ENCODE data around the gene TOX3.

Gene TOX3

DNA sequence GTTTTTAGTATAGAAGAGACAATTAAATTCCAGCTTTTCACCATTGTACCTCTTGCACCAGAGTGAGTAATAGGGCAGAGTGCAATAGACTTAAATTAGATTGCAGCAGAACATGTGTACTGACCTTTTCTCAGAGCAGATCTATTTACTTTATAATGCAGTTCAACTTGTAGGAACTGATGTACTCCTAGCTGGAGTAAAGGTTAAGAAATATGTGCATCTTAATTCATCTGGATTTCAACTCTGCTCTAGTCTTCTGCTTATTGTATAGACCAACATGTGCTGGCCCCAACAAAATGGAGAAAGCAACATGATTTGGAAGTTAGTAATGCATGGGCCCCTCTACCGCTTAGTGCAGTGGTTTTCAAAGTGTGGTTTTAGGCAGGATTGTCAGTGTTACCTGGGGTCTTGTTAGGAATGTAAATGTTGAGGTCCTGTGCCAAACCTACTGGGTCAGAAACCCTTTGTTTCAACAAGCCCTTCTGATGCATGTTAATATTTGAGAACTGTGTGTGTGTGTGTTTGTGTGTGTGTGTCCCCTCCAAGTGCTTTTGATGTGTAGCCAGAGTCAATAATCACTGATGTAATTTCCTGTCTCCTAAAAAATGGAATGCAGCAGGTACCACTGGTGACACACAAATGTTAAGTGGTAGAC is 138.6 kb downstream of the TOX3 start:
- Histone ChIP-seq H3K4me1 (ENCODE audit: control insufficient read depth, insufficient read depth, low read length) (no peaks in the 10 kb centered on the region), H3K36me3 (ENCODE audit: control insufficient read depth, insufficient read depth, low read length) (no peaks in the 10 kb centered on the region), H3K27me3 (ENCODE audit: control insufficient read depth, insufficient read depth, low read length, poor library complexity, severe bottlenecking) (no peaks in the 10 kb centered on the region), H3K9me3 (ENCODE audit: control insufficient read depth, low read length) (no peaks in the 10 kb centered on the region), H3K4me3 (ENCODE audit: insufficient read depth, low read depth, low read length) (no peak overlapping the region), H3K27ac (ENCODE audit: insufficient read depth, low read depth, low read length, poor library complexity, severe bottlenecking) (no peak overlapping the region)
- WGBS, 2 experiments, result 94 to 95% methylated on average over 1 of the region's 1 CpG

DNA sequence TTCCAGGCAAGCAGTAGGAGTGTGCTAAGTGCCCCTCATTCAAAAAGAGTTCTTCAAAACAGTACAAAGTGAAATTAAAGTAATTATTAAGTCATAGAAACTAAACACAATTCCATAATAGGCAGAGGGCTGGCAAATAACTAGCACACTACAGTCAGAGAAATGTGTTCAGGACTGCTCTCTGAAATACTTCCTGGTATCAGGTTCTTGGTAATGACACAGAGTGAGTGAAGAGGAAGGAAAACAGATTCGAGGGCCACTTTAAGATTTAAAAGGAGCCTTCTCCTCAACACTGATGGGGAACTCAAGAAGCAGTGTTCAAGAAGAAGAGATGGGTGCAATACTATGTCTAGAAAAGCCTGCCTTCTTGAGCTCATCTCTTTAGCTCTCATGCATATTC is 139.2 kb downstream of the TOX3 start:
- no peak overlapping the region for H3K4me3 ChIP-seq (ENCODE audit: insufficient read depth, low read depth, low read length)
- H3K27me3 ChIP-seq (ENCODE audit: control insufficient read depth, insufficient read depth, low read length, poor library complexity, severe bottlenecking), result no peaks in the 10 kb centered on the region
- no peaks in the 10 kb centered on the region for H3K36me3 ChIP-seq (ENCODE audit: control insufficient read depth, insufficient read depth, low read length)
- H3K27ac ChIP-seq (ENCODE audit: insufficient read depth, low read depth, low read length, poor library complexity, severe bottlenecking), result no peak overlapping the region
- H3K9me3 ChIP-seq (ENCODE audit: control insufficient read depth, low read length), result no peaks in the 10 kb centered on the region
- WGBS, 2 experiments, result 94 to 96% methylated on average over 1 of the region's 1 CpG
- H3K4me1 ChIP-seq (ENCODE audit: control insufficient read depth, insufficient read depth, low read length), result no peaks in the 10 kb centered on the region

DNA sequence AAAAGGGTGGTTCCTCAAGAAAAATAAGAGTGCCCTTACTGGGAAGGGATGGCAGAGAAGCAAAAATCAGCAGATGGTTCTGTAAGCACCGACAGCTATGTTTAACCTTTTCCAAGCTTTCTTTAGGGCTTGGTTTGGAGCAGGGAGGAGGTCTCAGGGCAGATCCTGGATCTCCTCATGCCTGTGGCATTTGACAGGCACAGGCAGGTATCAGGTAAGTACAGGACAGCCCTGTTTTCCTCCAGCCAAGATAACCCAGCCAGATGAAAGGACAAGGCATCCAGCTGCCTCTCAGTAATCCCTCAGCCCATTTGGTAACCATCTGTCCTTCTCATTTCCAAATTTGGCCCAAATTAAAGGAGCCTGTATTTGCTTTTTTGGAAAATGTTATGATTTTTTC is 141.5 kb downstream of the TOX3 start:
- H3K4me3 ChIP-seq (ENCODE audit: insufficient read depth, low read depth, low read length), result no peak overlapping the region
- no peaks in the 10 kb centered on the region for H3K4me1 ChIP-seq (ENCODE audit: control insufficient read depth, insufficient read depth, low read length)
- no peak overlapping the region for H3K27ac ChIP-seq (ENCODE audit: insufficient read depth, low read depth, low read length, poor library complexity, severe bottlenecking)
- H3K9me3 ChIP-seq (ENCODE audit: control insufficient read depth, low read length), result no peaks in the 10 kb centered on the region
- 95 to 100% methylated on average over 1 of the region's 1 CpG for WGBS, 2 experiments
- no peaks in the 10 kb centered on the region for H3K27me3 ChIP-seq (ENCODE audit: control insufficient read depth, insufficient read depth, low read length, poor library complexity, severe bottlenecking)
- no peaks in the 10 kb centered on the region for H3K36me3 ChIP-seq (ENCODE audit: control insufficient read depth, insufficient read depth, low read length)

DNA sequence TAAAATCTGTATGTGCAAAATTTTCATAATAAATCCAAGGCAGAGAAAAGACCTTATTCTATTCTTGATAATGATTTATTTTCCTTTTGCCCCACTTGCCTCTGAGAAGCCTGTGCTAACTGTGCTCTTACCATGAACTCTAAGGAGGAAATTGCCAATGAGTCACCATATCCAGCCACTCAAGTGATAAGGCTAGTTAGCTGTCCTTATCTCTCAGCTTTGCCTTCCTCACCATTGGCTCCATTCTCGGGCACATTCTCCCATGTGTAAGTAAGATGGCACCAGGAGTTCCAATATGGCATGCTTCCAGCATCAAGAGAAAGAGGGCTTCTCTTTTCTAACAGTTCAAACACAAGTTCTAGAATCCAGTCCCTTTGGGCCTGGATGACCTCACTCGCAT is 142.4 kb downstream of the TOX3 start:
- no peak overlapping the region for H3K27ac ChIP-seq (ENCODE audit: insufficient read depth, low read depth, low read length, poor library complexity, severe bottlenecking)
- H3K27me3 ChIP-seq (ENCODE audit: control insufficient read depth, insufficient read depth, low read length, poor library complexity, severe bottlenecking), result no peaks in the 10 kb centered on the region
- H3K9me3 ChIP-seq (ENCODE audit: control insufficient read depth, low read length), result no peaks in the 10 kb centered on the region
- no peaks in the 10 kb centered on the region for H3K36me3 ChIP-seq (ENCODE audit: control insufficient read depth, insufficient read depth, low read length)
- no peaks in the 10 kb centered on the region for H3K4me1 ChIP-seq (ENCODE audit: control insufficient read depth, insufficient read depth, low read length)
- 87 to 94% methylated on average over 2 of the region's 2 CpGs for WGBS, 2 experiments
- no peak overlapping the region for H3K4me3 ChIP-seq (ENCODE audit: insufficient read depth, low read depth, low read length)

DNA sequence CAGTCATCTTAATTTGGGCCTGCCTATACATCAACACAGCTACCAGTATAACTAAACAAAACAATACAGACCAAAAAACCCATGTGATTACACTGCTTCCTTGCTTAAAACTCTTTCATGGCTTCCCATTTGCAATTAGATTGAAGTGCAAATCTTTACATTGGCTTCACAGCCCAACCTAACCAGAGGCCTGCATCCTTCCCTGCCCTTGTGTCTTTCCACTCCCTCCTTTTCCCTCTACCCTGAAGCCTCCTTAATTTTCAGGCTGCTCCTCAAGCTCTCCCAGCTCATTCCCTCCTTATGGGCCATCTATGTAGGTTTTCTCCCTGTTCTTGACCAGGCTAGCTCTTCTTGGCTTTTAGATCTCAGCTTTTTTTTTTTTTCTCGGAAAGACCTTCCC is 147.8 kb downstream of the TOX3 start:
- Histone ChIP-seq H3K27ac (ENCODE audit: insufficient read depth, low read depth, low read length, poor library complexity, severe bottlenecking) (no peak overlapping the region), H3K36me3 (ENCODE audit: control insufficient read depth, insufficient read depth, low read length) (no peaks in the 10 kb centered on the region), H3K4me1 (ENCODE audit: control insufficient read depth, insufficient read depth, low read length) (no peaks in the 10 kb centered on the region), H3K9me3 (ENCODE audit: control insufficient read depth, low read length) (no peaks in the 10 kb centered on the region), H3K27me3 (ENCODE audit: control insufficient read depth, insufficient read depth, low read length, poor library complexity, severe bottlenecking) (no peaks in the 10 kb centered on the region), H3K4me3 (ENCODE audit: insufficient read depth, low read depth, low read length) (no peak overlapping the region)
- WGBS, 2 experiments, result 100% methylated on average over 1 of the region's 1 CpG

DNA sequence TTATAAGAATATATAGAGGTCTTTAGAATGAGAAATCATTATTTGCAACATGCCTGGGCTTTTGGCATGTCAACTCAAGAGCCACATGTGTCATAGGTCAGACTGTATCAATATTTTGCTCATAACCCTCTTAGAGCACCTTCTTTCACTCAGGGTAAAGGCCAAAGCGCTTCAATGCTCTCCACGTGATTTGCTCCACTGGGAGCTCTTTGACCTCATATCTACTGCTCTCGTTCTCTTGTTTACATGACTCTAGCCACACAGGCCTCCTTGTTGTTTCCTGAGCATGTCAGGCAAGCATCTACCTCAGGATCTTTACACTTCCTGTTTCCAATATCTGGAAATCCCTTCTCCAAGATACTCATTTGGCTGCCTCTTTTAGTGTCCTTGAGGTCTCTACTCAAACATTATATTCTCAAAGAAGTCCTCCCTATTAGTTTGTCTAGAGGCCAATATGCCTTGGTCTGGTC is 148.4 kb downstream of the TOX3 start:
- Histone ChIP-seq H3K9me3 (ENCODE audit: control insufficient read depth, low read length) (no peaks in the 10 kb centered on the region), H3K36me3 (ENCODE audit: control insufficient read depth, insufficient read depth, low read length) (no peaks in the 10 kb centered on the region), H3K4me3 (ENCODE audit: insufficient read depth, low read depth, low read length) (no peak overlapping the region), H3K27ac (ENCODE audit: insufficient read depth, low read depth, low read length, poor library complexity, severe bottlenecking) (no peak overlapping the region), H3K27me3 (ENCODE audit: control insufficient read depth, insufficient read depth, low read length, poor library complexity, severe bottlenecking) (no peaks in the 10 kb centered on the region), H3K4me1 (ENCODE audit: control insufficient read depth, insufficient read depth, low read length) (no peaks in the 10 kb centered on the region)
- 88 to 89% methylated on average over 3 of the region's 3 CpGs for WGBS, 2 experiments

DNA sequence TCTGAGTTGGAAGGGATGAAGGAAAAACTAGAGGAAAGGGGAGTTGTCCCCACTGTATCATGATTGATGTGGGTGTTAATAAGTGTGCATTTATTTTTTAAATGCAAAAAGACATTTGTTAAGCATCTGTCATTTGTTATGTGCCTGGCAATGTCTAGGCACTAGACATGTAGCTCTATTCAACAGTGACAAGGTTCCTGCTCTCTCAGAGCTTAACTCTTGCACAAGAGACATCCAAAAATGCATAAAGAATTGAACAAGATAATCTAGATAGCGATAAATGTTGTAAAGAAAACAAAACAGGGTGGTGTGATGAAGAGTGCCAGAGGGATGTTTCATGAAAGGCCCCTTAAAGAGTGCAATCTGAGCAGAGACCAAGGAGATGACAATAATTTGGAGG is 148.9 kb downstream of the TOX3 start:
- Histone ChIP-seq H3K4me1 (ENCODE audit: control insufficient read depth, insufficient read depth, low read length) (no peaks in the 10 kb centered on the region), H3K9me3 (ENCODE audit: control insufficient read depth, low read length) (no peaks in the 10 kb centered on the region), H3K27me3 (ENCODE audit: control insufficient read depth, insufficient read depth, low read length, poor library complexity, severe bottlenecking) (no peaks in the 10 kb centered on the region), H3K27ac (ENCODE audit: insufficient read depth, low read depth, low read length, poor library complexity, severe bottlenecking) (no peak overlapping the region), H3K4me3 (ENCODE audit: insufficient read depth, low read depth, low read length) (no peak overlapping the region), H3K36me3 (ENCODE audit: control insufficient read depth, insufficient read depth, low read length) (no peaks in the 10 kb centered on the region)
- WGBS, 2 experiments, result 96% methylated on average over 1 of the region's 1 CpG

DNA sequence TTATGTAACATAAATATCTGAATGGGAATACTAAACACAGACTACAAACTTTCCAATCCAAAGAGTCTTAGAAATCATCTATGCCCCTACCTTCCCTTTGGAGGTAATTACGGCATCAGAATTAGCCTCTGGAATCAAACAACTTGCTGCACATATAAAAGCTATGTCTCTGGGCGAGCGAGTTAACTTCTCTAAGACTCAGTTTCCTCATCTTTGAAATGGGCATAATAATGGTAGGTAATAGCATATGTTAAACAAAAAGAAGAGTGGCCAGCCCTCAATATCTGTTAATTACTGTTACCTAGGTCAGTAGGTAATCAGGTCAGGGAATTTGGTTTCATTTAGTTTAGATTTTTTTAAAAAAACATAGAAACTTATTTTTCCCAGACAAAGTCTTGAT is 153.5 kb downstream of the TOX3 start:
- Histone ChIP-seq H3K9me3 (ENCODE audit: control insufficient read depth, low read length) (no peaks in the 10 kb centered on the region), H3K4me3 (ENCODE audit: insufficient read depth, low read depth, low read length) (no peak overlapping the region), H3K4me1 (ENCODE audit: control insufficient read depth, insufficient read depth, low read length) (no peaks in the 10 kb centered on the region), H3K27ac (ENCODE audit: insufficient read depth, low read depth, low read length, poor library complexity, severe bottlenecking) (no peak overlapping the region), H3K36me3 (ENCODE audit: control insufficient read depth, insufficient read depth, low read length) (no peaks in the 10 kb centered on the region), H3K27me3 (ENCODE audit: control insufficient read depth, insufficient read depth, low read length, poor library complexity, severe bottlenecking) (no peaks in the 10 kb centered on the region)
- whole genome bisulfite sequencing, 2 experiments, result 80 to 93% methylated on average over 3 of the region's 3 CpGs

DNA sequence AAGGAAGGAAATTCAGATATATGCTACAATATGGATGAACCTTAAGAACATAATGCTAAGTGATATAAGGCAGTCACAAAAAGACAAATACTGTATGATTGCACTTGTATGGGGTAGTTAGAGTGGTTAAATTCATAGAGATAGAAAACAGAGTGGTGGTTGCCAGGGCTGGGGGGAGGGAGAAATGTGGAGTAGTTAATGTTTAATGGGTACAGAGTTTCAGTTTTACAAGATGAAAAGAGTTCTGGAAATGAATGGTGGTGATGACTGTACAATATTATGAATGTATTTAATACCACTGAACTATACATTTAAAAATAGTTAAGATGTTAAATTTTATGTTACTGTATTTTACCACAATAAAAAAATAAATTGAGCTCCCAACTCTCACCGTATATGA is 157.9 kb downstream of the TOX3 start:
- no peaks in the 10 kb centered on the region for H3K9me3 ChIP-seq (ENCODE audit: control insufficient read depth, low read length)
- no peaks in the 10 kb centered on the region for H3K36me3 ChIP-seq (ENCODE audit: control insufficient read depth, insufficient read depth, low read length)
- H3K4me3 ChIP-seq (ENCODE audit: insufficient read depth, low read depth, low read length), result no peak overlapping the region
- H3K4me1 ChIP-seq (ENCODE audit: control insufficient read depth, insufficient read depth, low read length), result no peaks in the 10 kb centered on the region
- no peak overlapping the region for H3K27ac ChIP-seq (ENCODE audit: insufficient read depth, low read depth, low read length, poor library complexity, severe bottlenecking)
- WGBS, 2 experiments, result 90% methylated on average over 1 of the region's 1 CpG; no CpG with 5 or more reads in 1 of the 2 experiments
- no peaks in the 10 kb centered on the region for H3K27me3 ChIP-seq (ENCODE audit: control insufficient read depth, insufficient read depth, low read length, poor library complexity, severe bottlenecking)
